HL-60 (cell line): ENCODE data around the gene GJC1.
A peak's percentile ranks its signal among the peaks of the same experiment; 100 is the strongest.

Source experiments
- DNase-seq, 2 experiments: peaks; one replicate each; pipeline ENCODE4 v3.0.0-alpha.2; 2010 to 2020; ENCODE audit warnings: low read depth in 1 of 2, low spot score in 1 of 2
- H3K27ac ChIP-seq: fragments of 250-450 bp; sonication (Bioruptor Pico); replicated peaks from 2 replicates; pipeline ENCODE4 v1.5.1; 2020; ENCODE audit warnings: mild to moderate bottlenecking, moderate library complexity
- H3K27me3 ChIP-seq: fragments of 250-450 bp; sonication (Bioruptor Pico); 2 replicates; pipeline ENCODE4 v1.5.1; 2021; ENCODE audit warnings: mild to moderate bottlenecking, moderate library complexity; ENCODE audit not compliant: insufficient read depth, poor library complexity, severe bottlenecking
- H3K4me3 ChIP-seq: replicated peaks from 2 replicates; pipeline ENCODE4 v1.5.1; 2011; ENCODE audit warnings: mild to moderate bottlenecking, control low read depth, low read length; ENCODE audit not compliant: insufficient read depth
- GABPA ChIP-seq: IDR thresholded peaks from 2 replicates; pipeline ENCODE4 v1.6.1; 2012; ENCODE audit warnings: low read depth
- POLR2AphosphoS5 ChIP-seq: IDR thresholded peaks from 2 replicates; pipeline ENCODE4 v1.6.1; 2012; ENCODE audit warnings: low read depth
- SPI1 ChIP-seq: IDR thresholded peaks from 2 replicates; pipeline ENCODE4 v1.6.1; 2012; ENCODE audit warnings: low read depth, mild to moderate bottlenecking, borderline replicate concordance
- TF ChIP-seq, protein P1 (sequence below): IDR thresholded peaks from 2 replicates; pipeline ENCODE4 v1.6.1; 2012; ENCODE audit warnings: low read depth; ENCODE audit not compliant: insufficient replicate concordance
- TF ChIP-seq, protein P2 (sequence below): IDR thresholded peaks from one replicate; pipeline ENCODE4 v1.5.1; 2011; ENCODE audit warnings: low read length, control low read depth, inconsistent platforms; ENCODE audit not compliant: insufficient read depth

Gene GJC1

DNA sequence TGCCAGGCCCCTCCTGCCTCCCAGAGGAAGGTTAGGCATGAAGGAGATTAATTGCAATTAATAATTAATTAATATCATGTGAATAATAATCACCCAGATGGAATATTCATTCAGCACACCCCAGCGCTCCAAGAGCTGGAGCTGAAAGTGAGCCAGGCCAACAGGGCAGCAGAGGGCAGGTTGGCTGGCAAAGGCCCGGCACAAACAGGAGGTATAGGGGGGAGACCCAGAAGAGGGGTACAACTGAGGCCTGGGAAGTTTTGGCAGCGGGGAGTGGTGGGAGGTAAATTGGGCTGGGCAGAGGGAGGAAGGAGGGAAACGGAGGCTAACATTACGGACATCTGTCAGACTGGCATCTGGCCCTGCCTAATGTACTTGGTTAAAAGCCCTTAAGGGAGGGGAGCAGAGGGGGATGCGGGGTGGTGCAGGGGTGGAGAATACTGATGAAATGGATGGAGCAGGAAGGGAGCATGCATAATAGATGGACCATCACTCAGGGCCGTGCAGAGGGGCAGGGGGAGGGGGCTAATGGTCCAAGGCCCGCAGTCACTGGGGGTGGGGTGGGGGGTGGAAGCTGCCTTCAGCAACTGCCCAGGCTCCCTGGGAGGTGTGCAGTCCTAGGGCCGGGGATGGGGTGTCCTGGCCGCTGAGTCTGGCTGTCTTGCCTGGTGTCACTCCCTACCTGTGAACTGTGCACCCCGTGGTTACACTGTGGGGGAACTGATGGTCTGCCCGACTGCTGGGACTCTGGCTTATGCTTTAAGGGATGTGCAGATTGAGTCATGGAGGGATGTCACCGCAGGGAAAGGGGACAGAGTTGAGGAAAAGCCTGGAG, 69.4 kb downstream of the GJC1 start:
- Histone ChIP-seq H3K27me3 (peaks cover 23% of the 10 kb centered on the region), H3K27ac (no peak overlapping the region), H3K4me3 (no peak overlapping the region)
- TF ChIP-seq POLR2AphosphoS5 (no peak), SPI1 (no peak), GABPA (no peak)
- TF ChIP-seq, protein P1, sequence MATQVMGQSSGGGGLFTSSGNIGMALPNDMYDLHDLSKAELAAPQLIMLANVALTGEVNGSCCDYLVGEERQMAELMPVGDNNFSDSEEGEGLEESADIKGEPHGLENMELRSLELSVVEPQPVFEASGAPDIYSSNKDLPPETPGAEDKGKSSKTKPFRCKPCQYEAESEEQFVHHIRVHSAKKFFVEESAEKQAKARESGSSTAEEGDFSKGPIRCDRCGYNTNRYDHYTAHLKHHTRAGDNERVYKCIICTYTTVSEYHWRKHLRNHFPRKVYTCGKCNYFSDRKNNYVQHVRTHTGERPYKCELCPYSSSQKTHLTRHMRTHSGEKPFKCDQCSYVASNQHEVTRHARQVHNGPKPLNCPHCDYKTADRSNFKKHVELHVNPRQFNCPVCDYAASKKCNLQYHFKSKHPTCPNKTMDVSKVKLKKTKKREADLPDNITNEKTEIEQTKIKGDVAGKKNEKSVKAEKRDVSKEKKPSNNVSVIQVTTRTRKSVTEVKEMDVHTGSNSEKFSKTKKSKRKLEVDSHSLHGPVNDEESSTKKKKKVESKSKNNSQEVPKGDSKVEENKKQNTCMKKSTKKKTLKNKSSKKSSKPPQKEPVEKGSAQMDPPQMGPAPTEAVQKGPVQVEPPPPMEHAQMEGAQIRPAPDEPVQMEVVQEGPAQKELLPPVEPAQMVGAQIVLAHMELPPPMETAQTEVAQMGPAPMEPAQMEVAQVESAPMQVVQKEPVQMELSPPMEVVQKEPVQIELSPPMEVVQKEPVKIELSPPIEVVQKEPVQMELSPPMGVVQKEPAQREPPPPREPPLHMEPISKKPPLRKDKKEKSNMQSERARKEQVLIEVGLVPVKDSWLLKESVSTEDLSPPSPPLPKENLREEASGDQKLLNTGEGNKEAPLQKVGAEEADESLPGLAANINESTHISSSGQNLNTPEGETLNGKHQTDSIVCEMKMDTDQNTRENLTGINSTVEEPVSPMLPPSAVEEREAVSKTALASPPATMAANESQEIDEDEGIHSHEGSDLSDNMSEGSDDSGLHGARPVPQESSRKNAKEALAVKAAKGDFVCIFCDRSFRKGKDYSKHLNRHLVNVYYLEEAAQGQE: no peak
- TF ChIP-seq, protein P2, sequence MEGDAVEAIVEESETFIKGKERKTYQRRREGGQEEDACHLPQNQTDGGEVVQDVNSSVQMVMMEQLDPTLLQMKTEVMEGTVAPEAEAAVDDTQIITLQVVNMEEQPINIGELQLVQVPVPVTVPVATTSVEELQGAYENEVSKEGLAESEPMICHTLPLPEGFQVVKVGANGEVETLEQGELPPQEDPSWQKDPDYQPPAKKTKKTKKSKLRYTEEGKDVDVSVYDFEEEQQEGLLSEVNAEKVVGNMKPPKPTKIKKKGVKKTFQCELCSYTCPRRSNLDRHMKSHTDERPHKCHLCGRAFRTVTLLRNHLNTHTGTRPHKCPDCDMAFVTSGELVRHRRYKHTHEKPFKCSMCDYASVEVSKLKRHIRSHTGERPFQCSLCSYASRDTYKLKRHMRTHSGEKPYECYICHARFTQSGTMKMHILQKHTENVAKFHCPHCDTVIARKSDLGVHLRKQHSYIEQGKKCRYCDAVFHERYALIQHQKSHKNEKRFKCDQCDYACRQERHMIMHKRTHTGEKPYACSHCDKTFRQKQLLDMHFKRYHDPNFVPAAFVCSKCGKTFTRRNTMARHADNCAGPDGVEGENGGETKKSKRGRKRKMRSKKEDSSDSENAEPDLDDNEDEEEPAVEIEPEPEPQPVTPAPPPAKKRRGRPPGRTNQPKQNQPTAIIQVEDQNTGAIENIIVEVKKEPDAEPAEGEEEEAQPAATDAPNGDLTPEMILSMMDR: no peak
- no peak for DNase-seq

DNA sequence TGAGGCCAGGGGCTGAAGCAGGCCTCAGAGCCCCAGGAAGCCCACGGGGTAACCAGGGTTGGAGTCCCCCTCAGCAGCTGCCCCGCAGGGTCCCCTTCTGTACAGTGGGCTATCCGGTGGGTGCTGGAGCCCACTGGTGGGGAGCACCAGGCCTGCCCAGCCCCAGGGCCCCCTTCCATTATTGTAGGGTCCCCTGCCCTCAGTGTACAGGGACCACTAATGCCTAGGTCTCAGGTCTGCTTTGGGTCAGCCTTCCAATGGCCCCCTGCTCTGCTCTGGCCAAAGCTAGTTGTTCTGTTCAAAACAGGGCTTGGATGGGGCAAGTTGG, 70.2 kb downstream of the GJC1 start:
- no peak overlapping the region for H3K4me3 ChIP-seq
- no peak overlapping the region for H3K27ac ChIP-seq
- TF ChIP-seq SPI1 (no peak), POLR2AphosphoS5 (no peak), GABPA (no peak)
- TF ChIP-seq, protein P2: no peak
- TF ChIP-seq, protein P1: no peak
- H3K27me3 ChIP-seq: peaks cover 23% of the 10 kb centered on the region
- no peak for DNase-seq

DNA sequence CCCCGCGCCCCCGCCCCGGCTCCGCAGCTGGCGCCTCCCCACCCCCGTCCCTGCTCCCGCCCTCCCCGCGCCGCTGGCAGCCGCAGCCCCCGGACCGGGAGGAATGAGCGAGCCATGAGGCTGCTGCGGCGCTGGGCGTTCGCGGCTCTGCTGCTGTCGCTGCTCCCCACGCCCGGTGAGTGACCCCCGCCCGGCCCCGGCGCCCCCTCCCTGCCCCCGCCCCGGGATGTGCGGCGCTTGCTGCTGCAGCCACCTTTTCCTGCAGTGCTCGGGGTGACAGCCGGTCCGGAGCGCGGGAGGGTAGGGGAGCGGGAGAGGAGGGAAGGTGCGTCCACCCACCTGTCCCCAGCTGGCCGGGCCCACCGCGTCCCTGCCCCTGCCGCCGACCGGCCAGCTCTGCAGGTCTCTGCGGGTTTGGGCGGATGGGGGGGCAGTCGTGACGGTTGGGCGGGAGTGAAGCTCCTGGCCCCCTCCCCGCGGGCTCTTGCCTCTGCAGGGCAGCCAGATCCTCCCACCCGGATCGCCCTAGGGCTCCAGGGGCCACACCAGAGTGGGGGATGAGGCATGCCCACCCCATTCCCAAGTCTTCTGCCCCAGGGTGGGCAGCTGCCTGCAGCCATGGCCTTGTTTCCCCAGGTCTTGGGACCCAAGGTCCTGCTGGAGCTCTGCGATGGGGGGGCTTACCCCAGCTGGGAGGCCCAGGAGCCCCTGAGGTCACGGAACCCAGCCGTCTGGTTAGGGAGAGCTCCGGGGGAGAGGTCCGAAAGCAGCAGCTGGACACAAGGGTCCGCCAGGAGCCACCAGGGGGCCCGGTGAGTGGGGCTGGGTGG, 70.8 kb downstream of the GJC1 start:
- peak overlapping the region; percentile 34 for H3K4me3 ChIP-seq

More for the DNA sequence above, 70.8 kb downstream of the GJC1 start:
- peaks cover 23% of the 10 kb centered on the region for H3K27me3 ChIP-seq
- H3K27ac ChIP-seq: no peak overlapping the region
- TF ChIP-seq GABPA: no peak
- TF ChIP-seq POLR2AphosphoS5: no peak
- TF ChIP-seq, protein P2: no peak
- TF ChIP-seq, protein P1: no peak
- TF ChIP-seq SPI1: no peak
- DNase-seq: no peak
